GM12891 (cell line): ENCODE results near the gene CST8.

ENCODE experiments used
- DNase-seq: peaks from one replicate; pipeline ENCODE4 v3.0.0; 2011; ENCODE audit warnings: low spot score; ENCODE audit not compliant: insufficient read length
- FAIRE-seq: peaks from 2 replicates; lab custom pipeline; 2011; peaks lifted over from hg19 to GRCh38; lab: Jason Lieb, UNC
- PAX5 ChIP-seq: IDR thresholded peaks from 2 replicates; pipeline ENCODE4 v1.6.1; 2011; ENCODE audit warnings: low read length, moderate library complexity, mild to moderate bottlenecking; ENCODE audit not compliant: insufficient read depth, severe bottlenecking
- POLR2A ChIP-seq: IDR thresholded peaks from 2 replicates; pipeline ENCODE4 v1.6.1; 2011; ENCODE audit warnings: low read depth, low read length, control low read depth
- POLR2AphosphoS5 ChIP-seq: IDR thresholded peaks from 2 replicates; pipeline ENCODE4 v1.6.1; 2011; ENCODE audit warnings: low read depth, low read length, control low read depth
- POU2F2 ChIP-seq: IDR thresholded peaks from 2 replicates; pipeline ENCODE4 v1.6.1; 2011; ENCODE audit warnings: low read depth, mild to moderate bottlenecking, control low read depth, low read length, moderate library complexity
- SPI1 ChIP-seq: IDR thresholded peaks from 2 replicates; pipeline ENCODE4 v1.6.1; 2011; ENCODE audit warnings: low read depth, low read length, control low read depth
- TAF1 ChIP-seq: IDR thresholded peaks from 2 replicates; pipeline ENCODE4 v1.6.1; 2011; ENCODE audit warnings: low read depth, low read length, control low read depth

Gene CST8

GRCh38 chr20:23475395-23475794 lies 15.5 kb upstream of the CST8 start:
- TF ChIP-seq POLR2A (no peak), POLR2AphosphoS5 (no peak), POU2F2 (no peak), TAF1 (no peak), SPI1 (no peak), PAX5 (no peak)
- DNase-seq = no peak
- FAIRE-seq = no peak

GRCh38 chr20:23476015-23476754 lies 14.7 kb upstream of the CST8 start:
- FAIRE-seq (no peak), DNase-seq (no peak)
- TF ChIP-seq PAX5 (no peak), TAF1 (no peak), POLR2A (no peak), POLR2AphosphoS5 (no peak), SPI1 (no peak), POU2F2 (no peak)

- FAIRE-seq (no peak), DNase-seq (no peak)
- TF ChIP-seq POLR2AphosphoS5 (no peak), TAF1 (no peak), PAX5 (no peak), POLR2A (no peak)
Observed at GRCh38 chr20:23477223-23477622, 13.7 kb upstream of the CST8 start.

GRCh38 chr20:23479043-23479442 lies 11.9 kb upstream of the CST8 start:
- FAIRE-seq (no peak), DNase-seq (no peak)
- no peak for TF ChIP-seq PAX5
- no peak for TF ChIP-seq POU2F2
- TF ChIP-seq SPI1 = no peak
- no peak for TF ChIP-seq POLR2AphosphoS5
- no peak for TF ChIP-seq POLR2A

GRCh38 chr20:23482138-23482537 lies 8.8 kb upstream of the CST8 start:
- TF ChIP-seq POLR2AphosphoS5 = no peak
- TF ChIP-seq POU2F2 = no peak
- no peak for TF ChIP-seq TAF1
- no peak for TF ChIP-seq POLR2A
- no peak for FAIRE-seq

GRCh38 chr20:23484081-23484480 lies 6.8 kb upstream of the CST8 start:
- no peak for FAIRE-seq
- no peak for TF ChIP-seq PAX5
- no peak for TF ChIP-seq POLR2A
- no peak for TF ChIP-seq TAF1
- TF ChIP-seq POU2F2 = no peak
- no peak for TF ChIP-seq POLR2AphosphoS5
- no peak for TF ChIP-seq SPI1

More at GRCh38 chr20:23482138-23482537, 8.8 kb upstream of the CST8 start:
- DNase-seq = no peak

GRCh38 chr20:23488470-23488869 lies 2.4 kb upstream of the CST8 start:
- FAIRE-seq (no peak), DNase-seq (no peak)
- no peak for TF ChIP-seq SPI1
- TF ChIP-seq TAF1 = no peak
- no peak for TF ChIP-seq PAX5

More at GRCh38 chr20:23484081-23484480, 6.8 kb upstream of the CST8 start:
- DNase-seq = no peak

- FAIRE-seq (no peak), DNase-seq (no peak)
- no peak for TF ChIP-seq PAX5
- TF ChIP-seq TAF1 = no peak
- no peak for TF ChIP-seq POU2F2
- no peak for TF ChIP-seq POLR2A
- TF ChIP-seq SPI1 = no peak
- no peak for TF ChIP-seq POLR2AphosphoS5
Observed at GRCh38 chr20:23488996-23489395, 1.9 kb upstream of the CST8 start.

- FAIRE-seq (no peak), DNase-seq (no peak)
- TF ChIP-seq POLR2AphosphoS5 (no peak), SPI1 (no peak)
Observed at GRCh38 chr20:23492292-23492691, 1.4 kb downstream of the CST8 start.

- TF ChIP-seq SPI1 (no peak), PAX5 (no peak), POLR2AphosphoS5 (no peak), TAF1 (no peak), POU2F2 (no peak), POLR2A (no peak)
- FAIRE-seq = no peak
- DNase-seq = no peak
Observed at GRCh38 chr20:23493172-23493772, 2.4 kb downstream of the CST8 start.
